GM23338 (cell line): ENCODE data around the gene EXOC4. TPM values are rescaled to one million over a fixed set of nuclear protein-coding genes. Genes with fewer than 3 reads are reported as not detected.
A peak's percentile ranks its signal among the peaks of the same experiment; 100 is the strongest.

ENCODE experiments used
- ATAC-seq: fragments of 200-7000 bp; cut with Tn5 transposase; 3 replicates; pipeline ENCODE4 v1.9.1; 2020
- DNase-seq: peaks from one replicate; pipeline ENCODE4 v3.0.0-alpha.2; 2015; ENCODE audit warnings: low spot score
- H2AFZ ChIP-seq: fragments of 200-600 bp; sonication (generic); 2 replicates; pipeline ENCODE4 v1.8.0; 2016; ENCODE audit warnings: antibody characterized with exemption, mild to moderate bottlenecking, moderate library complexity
- H3F3A ChIP-seq: fragments of 200-600 bp; sonication (generic); replicated peaks from 2 replicates; pipeline ENCODE4 v1.8.0; 2017; ENCODE audit warnings: antibody characterized with exemption, mixed run types, low read depth
- H3K27ac ChIP-seq: fragments of 200-600 bp; sonication (generic); 2 replicates; pipeline ENCODE4 v1.6.1; 2016; ENCODE audit warnings: low read depth
- H3K27me3 ChIP-seq: fragments of 200-600 bp; sonication (generic); 2 replicates; pipeline ENCODE4 v1.8.0; 2016; ENCODE audit warnings: mild to moderate bottlenecking, mixed run types, moderate library complexity; ENCODE audit not compliant: insufficient read depth
- H3K36me3 ChIP-seq: fragments of 200-600 bp; sonication (generic); 2 replicates; pipeline ENCODE4 v1.8.0; 2016; ENCODE audit warnings: mild to moderate bottlenecking; ENCODE audit not compliant: insufficient read depth
- H3K4me1 ChIP-seq: fragments of 200-600 bp; sonication (generic); 2 replicates; pipeline ENCODE4 v1.8.0; 2016; ENCODE audit warnings: mild to moderate bottlenecking, moderate library complexity; ENCODE audit not compliant: insufficient read depth
- H3K4me2 ChIP-seq: fragments of 200-600 bp; sonication (generic); 2 replicates; pipeline ENCODE4 v1.7.1; 2017; ENCODE audit warnings: mixed run types
- H3K4me3 ChIP-seq: fragments of 200-600 bp; sonication (generic); 2 replicates; pipeline ENCODE4 v1.6.1; 2016; ENCODE audit warnings: mixed run types
- H3K79me2 ChIP-seq: fragments of 200-600 bp; sonication (generic); replicated peaks from 2 replicates; pipeline ENCODE4 v1.8.0; 2017; ENCODE audit warnings: mild to moderate bottlenecking; ENCODE audit not compliant: insufficient read depth
- H3K9me2 ChIP-seq: fragments of 200-600 bp; sonication (generic); 2 replicates; pipeline ENCODE4 v1.8.0; 2017; ENCODE audit not compliant: insufficient read depth
- H4K20me1 ChIP-seq: fragments of 200-600 bp; sonication (generic); replicated peaks from 2 replicates; pipeline ENCODE4 v1.8.0; 2017; ENCODE audit warnings: mild to moderate bottlenecking; ENCODE audit not compliant: insufficient read depth
- H3K27ac Mint-ChIP-seq: 2 replicates; pipeline ENCODE4 v1.8.0; 2020; ENCODE audit warnings: inconsistent platforms, mild to moderate bottlenecking, moderate library complexity, mixed read lengths
- H3K27me3 Mint-ChIP-seq: 3 replicates; pipeline ENCODE4 v1.8.0; 2022; ENCODE audit warnings: low read depth, mild to moderate bottlenecking, moderate library complexity, mixed read lengths, inconsistent platforms; ENCODE audit not compliant: insufficient read depth, poor library complexity
- H3K36me3 Mint-ChIP-seq: 3 replicates; pipeline ENCODE4 v1.8.0; 2021; ENCODE audit warnings: low read depth, mild to moderate bottlenecking, inconsistent platforms, moderate library complexity, mixed read lengths
- H3K4me1 Mint-ChIP-seq: 3 replicates; pipeline ENCODE4 v1.8.0; 2020; ENCODE audit warnings: mild to moderate bottlenecking, inconsistent platforms, mixed read lengths
- H3K4me3 Mint-ChIP-seq: 3 replicates; pipeline ENCODE4 v1.8.0; 2021; ENCODE audit warnings: moderate library complexity, mild to moderate bottlenecking, inconsistent platforms, mixed read lengths
- H3K9me3 Mint-ChIP-seq: 3 replicates; pipeline ENCODE4 v1.8.0; 2020; ENCODE audit warnings: moderate library complexity, mild to moderate bottlenecking, inconsistent platforms, mixed read lengths
- EZH2 ChIP-seq: fragments of 200-600 bp; sonication (generic); IDR thresholded peaks from one replicate; pipeline ENCODE4 v1.8.0; 2017; ENCODE audit warnings: antibody characterized with exemption, mild to moderate bottlenecking, low read depth; ENCODE audit not compliant: unreplicated experiment
- EZH2phosphoT487 ChIP-seq: fragments of 200-600 bp; sonication (generic); IDR thresholded peaks from one replicate; pipeline ENCODE4 v1.8.1; 2018; ENCODE audit warnings: antibody characterized with exemption; ENCODE audit not compliant: unreplicated experiment
- JUNB ChIP-seq: IDR thresholded peaks from one replicate; pipeline ENCODE4 v1.6.1; 2016; ENCODE audit warnings: antibody characterized with exemption; ENCODE audit not compliant: unreplicated experiment
- NANOG ChIP-seq: IDR thresholded peaks from 2 replicates; pipeline ENCODE4 v1.6.1; 2016; ENCODE audit warnings: antibody characterized with exemption, borderline replicate concordance
- POLR2AphosphoS5 ChIP-seq: IDR thresholded peaks from 2 replicates; pipeline ENCODE4 v1.6.1; 2016; ENCODE audit warnings: antibody characterized with exemption, low read depth
- REST ChIP-seq: IDR thresholded peaks from one replicate; pipeline ENCODE4 v1.6.1; 2018; ENCODE audit warnings: antibody characterized with exemption; ENCODE audit not compliant: unreplicated experiment
- STAT1 ChIP-seq: IDR thresholded peaks from one replicate; pipeline ENCODE4 v1.6.1; 2016; ENCODE audit warnings: antibody characterized with exemption; ENCODE audit not compliant: unreplicated experiment
- ZNF331 ChIP-seq: fragments of 250-450 bp; sonication (Bioruptor Pico); IDR thresholded peaks from 2 replicates; pipeline ENCODE4 v1.5.0; 2020; ENCODE audit warnings: low read depth, mild to moderate bottlenecking, moderate library complexity
- ZNF462 ChIP-seq: fragments of 250-450 bp; sonication (Bioruptor Pico); IDR thresholded peaks from 2 replicates; pipeline ENCODE4 v1.5.0; 2020; ENCODE audit warnings: mild to moderate bottlenecking, moderate library complexity
- polyA plus RNA-seq: library from polyadenylated mRNA; unstranded; fragments of >200 nt; fragmentation: Nextera tagmentation; extraction: Ambion mirVana; gene quantifications from 2 replicates; pipeline ENCODE4 v1.2.1, GENCODE V29; 2016
- total RNA-seq: library from RNA; depleted of rRNA; stranded (reverse); fragments of >200 nt; shearing (Covaris generic); gene quantifications from 2 replicates; pipeline ENCODE4 v1.2.3, GENCODE V29; 2014

EXOC4 gene
- total and polyA plus RNA-seq, 2 experiments from 2014 or later = 37.5 to 52.7 TPM

DNA sequence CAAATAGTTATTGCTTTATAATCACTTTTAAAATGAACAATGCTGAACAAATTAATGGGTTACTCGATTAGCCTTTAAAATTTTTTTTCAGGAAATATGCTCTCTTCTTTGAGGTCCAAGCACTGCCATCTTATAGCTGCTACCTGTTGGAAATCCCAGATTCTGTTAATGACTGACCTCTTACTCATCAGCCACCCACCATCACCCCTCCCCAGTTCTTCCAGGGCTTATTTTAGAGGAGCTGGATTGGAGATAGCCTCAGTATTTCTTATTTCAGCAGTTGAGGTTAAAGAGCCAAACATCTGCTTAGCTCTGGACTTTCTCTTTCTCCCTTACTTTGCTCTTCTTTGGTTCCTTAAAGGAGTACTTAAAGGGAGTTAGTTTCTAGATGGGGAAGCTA lies 420.0 kb downstream of the EXOC4 start:
- no peaks in the 10 kb centered on the region for H3F3A ChIP-seq
- Mint-ChIP-seq H3K27me3 (peaks cover 1% of the 10 kb centered on the region), H3K9me3 (no peaks in the 10 kb centered on the region), H3K27ac (peak overlapping the region; percentile 1; the same call in 1 of the 2 replicates), H3K4me1 (peaks cover 31% of the 10 kb centered on the region), H3K4me3 (no peak overlapping the region), H3K36me3 (no peaks in the 10 kb centered on the region; the same call in 2 of the 3 replicates)
- TF ChIP-seq STAT1 = no peak
- TF ChIP-seq ZNF331 = no peak
- TF ChIP-seq REST = no peak
- no peak for TF ChIP-seq POLR2AphosphoS5
- no peak for TF ChIP-seq ZNF462
- no peak for TF ChIP-seq JUNB
- TF ChIP-seq EZH2 = no peak
- TF ChIP-seq NANOG = no peak
- TF ChIP-seq EZH2phosphoT487 = no peak
- H4K20me1 ChIP-seq = no peaks in the 10 kb centered on the region
- peaks cover 22% of the 10 kb centered on the region for H3K4me1 ChIP-seq
- H3K4me2 ChIP-seq = no peak overlapping the region
- no peak overlapping the region for H3K27ac ChIP-seq
- no peaks in the 10 kb centered on the region for H3K79me2 ChIP-seq
- H3K36me3 ChIP-seq = no peaks in the 10 kb centered on the region
- no peaks in the 10 kb centered on the region for H3K27me3 ChIP-seq
- no peaks in the 10 kb centered on the region; the same call in 1 of the 2 replicates for H3K9me2 ChIP-seq
- no peak for ATAC-seq
- H3K4me3 ChIP-seq = no peak overlapping the region
- H2AFZ ChIP-seq = no peak overlapping the region
- DNase-seq = no peak
